PC-9 (cell line): ENCODE measurements around the gene TMEM263.

Experiments used
- CTCF ChIP-seq: fragments of 200-600 bp; sonication (generic); conservative IDR thresholded peaks from 2 replicates; pipeline ENCODE4 v1.6.1; 2017; ENCODE audit warnings: mixed run types, antibody characterized with exemption, mild to moderate bottlenecking, moderate library complexity
- EZH2 ChIP-seq: fragments of 200-600 bp; sonication (generic); IDR thresholded peaks from 2 replicates; pipeline ENCODE4 v1.8.0; 2017; ENCODE audit warnings: antibody characterized with exemption, low read depth

DNA sequence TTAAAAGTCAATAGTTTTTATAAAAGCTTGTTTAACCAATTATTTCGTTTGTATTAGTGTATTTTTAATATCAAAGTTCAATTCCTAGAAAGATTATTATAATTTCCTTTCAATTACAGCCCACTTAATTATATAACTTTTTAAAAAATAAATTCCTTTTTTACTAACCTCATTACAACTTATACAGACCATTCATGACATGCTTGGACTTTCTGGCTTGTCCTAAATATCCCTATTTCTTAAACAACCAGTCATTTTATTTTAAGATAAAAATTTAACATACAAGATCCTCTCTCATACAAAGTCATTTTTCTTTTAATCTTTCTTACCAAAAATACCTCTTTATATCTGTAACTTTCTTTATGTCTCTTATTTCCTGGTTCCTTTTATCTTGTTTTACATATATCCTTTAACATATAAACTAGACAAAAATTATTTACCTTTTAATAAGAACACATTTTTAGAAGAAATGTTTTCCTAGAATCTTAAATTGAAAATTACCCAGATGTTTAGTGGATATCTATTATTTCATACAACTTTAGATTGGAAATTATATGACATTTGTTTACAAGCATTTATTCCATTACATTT is 10.4 kb upstream of the TMEM263 start:
- TF ChIP-seq EZH2 (no peak), CTCF (no peak)
